ENCODE results near the gene CCDC15. TPM values are rescaled to one million over a fixed set of nuclear protein-coding genes. Genes with fewer than 3 reads are reported as not detected.

Gene CCDC15
- total and polyA plus RNA-seq, 2 of the 13 experiments (the other 11 are each of a cell fraction or from before 2014, with no cell fraction given): 2.2 to 4.6 TPM

DNA sequence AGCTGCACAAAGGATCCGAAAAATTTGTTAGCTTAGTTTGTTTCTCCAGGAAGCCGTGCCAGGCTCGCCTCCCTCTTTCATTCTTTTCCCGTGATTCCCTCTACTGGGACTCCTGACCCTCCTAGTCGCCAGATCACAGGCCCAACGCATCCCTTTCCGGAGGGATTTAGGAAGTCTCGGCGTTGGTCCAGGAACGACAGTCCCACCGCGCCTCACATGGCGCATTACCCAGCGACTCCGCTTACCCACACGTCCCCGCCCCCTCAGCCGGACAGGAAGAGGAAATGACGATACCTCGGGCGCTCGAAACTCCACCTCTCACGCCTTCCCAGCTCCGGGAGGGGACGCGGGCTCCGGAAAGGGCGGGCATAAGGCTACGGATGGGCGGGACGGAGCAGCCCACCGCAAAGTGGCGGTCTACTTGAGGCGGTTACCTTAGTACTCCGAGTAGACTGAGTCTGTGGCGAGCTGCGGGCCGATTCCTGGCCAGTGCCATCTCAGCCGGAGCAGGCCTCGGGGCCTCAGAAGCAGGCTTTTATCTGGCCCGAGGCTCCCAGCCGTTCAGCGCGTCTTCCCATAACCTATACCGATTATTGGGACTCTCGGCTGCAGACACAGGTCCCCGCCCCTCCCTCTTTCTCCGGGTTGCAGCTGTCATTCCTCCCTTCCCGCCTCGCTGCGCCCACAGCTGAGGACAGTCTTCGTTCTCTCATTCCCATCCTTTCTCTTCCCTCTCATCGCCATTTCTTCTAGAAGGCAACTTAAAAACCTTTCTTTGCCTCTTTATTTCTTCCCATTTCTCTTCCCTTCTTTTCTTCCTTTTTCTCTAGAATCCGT lies at the start of gene CCDC15 (continued):
- TF ChIP-seq FOSL2 (CRISPR knock-in tag; IDR thresholded peaks at IDR 0.05): peak; percentile 39
- peak; percentile 91 for TF ChIP-seq MYC (CRISPR knock-in tag; IDR thresholded peaks at IDR 0.05; ENCODE audit: borderline replicate concordance)
- TF ChIP-seq ZNF747 (CRISPR knock-in tag; IDR thresholded peaks at IDR 0.05; ENCODE audit: borderline replicate concordance): peak; percentile 78
- TF ChIP-seq ZFP41 (CRISPR knock-in tag; IDR thresholded peaks at IDR 0.05; ENCODE audit: borderline replicate concordance): no peak
- TF ChIP-seq NR2C2 (CRISPR knock-in tag; IDR thresholded peaks at IDR 0.05; ENCODE audit: borderline replicate concordance): peak; percentile 53
- peak; percentile 69 for TF ChIP-seq TBX2 (CRISPR knock-in tag; IDR thresholded peaks at IDR 0.05; ENCODE audit: borderline replicate concordance)
- no peak for TF ChIP-seq ZBTB3 (CRISPR knock-in tag; IDR thresholded peaks at IDR 0.05; ENCODE audit: borderline replicate concordance, low read depth)
- TF ChIP-seq GATA4 (IDR thresholded peaks at IDR 0.05; ENCODE audit: borderline replicate concordance, low read depth): peak; percentile 27; the same call in 1 of the 2 replicates
- no peak for TF ChIP-seq ZNF34 (CRISPR knock-in tag; IDR thresholded peaks at IDR 0.05; ENCODE audit: borderline replicate concordance)
- TF ChIP-seq ZFP90 (CRISPR knock-in tag; IDR thresholded peaks at IDR 0.05; ENCODE audit: borderline replicate concordance): 0 out of 2 replicates have a peak, but pooled peaks have one; percentile 69
- TF ChIP-seq KLF6 (CRISPR knock-in tag; IDR thresholded peaks at IDR 0.05): 0 out of 2 replicates have a peak, but pooled peaks have one; percentile 35
- peak; percentile 95 for TF ChIP-seq E2F1 (CRISPR knock-in tag; IDR thresholded peaks at IDR 0.05)
- 0 out of 2 replicates have a peak, but pooled peaks have one; percentile 44 for TF ChIP-seq SNAI1 (CRISPR knock-in tag; IDR thresholded peaks at IDR 0.05; ENCODE audit: borderline replicate concordance)
- TF ChIP-seq, protein P1, sequence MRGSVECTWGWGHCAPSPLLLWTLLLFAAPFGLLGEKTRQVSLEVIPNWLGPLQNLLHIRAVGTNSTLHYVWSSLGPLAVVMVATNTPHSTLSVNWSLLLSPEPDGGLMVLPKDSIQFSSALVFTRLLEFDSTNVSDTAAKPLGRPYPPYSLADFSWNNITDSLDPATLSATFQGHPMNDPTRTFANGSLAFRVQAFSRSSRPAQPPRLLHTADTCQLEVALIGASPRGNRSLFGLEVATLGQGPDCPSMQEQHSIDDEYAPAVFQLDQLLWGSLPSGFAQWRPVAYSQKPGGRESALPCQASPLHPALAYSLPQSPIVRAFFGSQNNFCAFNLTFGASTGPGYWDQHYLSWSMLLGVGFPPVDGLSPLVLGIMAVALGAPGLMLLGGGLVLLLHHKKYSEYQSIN (CRISPR knock-in tag; IDR thresholded peaks at IDR 0.05; ENCODE audit: borderline replicate concordance): no peak
- TF ChIP-seq ZNF224 (CRISPR knock-in tag; IDR thresholded peaks at IDR 0.05): peak; percentile 46; the same call in 1 of the 2 replicates
- TF ChIP-seq ZNF136 (CRISPR knock-in tag; IDR thresholded peaks at IDR 0.05; ENCODE audit: low read depth): no peak
- TF ChIP-seq GMEB1 (CRISPR knock-in tag; IDR thresholded peaks at IDR 0.05; ENCODE audit: borderline replicate concordance): peak; percentile 89
- 0 out of 2 replicates have a peak, but pooled peaks have one; percentile 64 for TF ChIP-seq SMAD9 (CRISPR knock-in tag; IDR thresholded peaks at IDR 0.05)
- TF ChIP-seq, protein P2, sequence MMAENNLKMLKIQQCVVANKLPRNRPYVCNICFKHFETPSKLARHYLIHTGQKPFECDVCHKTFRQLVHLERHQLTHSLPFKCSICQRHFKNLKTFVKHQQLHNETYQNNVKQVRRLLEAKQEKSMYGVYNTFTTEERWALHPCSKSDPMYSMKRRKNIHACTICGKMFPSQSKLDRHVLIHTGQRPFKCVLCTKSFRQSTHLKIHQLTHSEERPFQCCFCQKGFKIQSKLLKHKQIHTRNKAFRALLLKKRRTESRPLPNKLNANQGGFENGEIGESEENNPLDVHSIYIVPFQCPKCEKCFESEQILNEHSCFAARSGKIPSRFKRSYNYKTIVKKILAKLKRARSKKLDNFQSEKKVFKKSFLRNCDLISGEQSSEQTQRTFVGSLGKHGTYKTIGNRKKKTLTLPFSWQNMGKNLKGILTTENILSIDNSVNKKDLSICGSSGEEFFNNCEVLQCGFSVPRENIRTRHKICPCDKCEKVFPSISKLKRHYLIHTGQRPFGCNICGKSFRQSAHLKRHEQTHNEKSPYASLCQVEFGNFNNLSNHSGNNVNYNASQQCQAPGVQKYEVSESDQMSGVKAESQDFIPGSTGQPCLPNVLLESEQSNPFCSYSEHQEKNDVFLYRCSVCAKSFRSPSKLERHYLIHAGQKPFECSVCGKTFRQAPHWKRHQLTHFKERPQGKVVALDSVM (CRISPR knock-in tag; IDR thresholded peaks at IDR 0.05): no peak

Data from HepG2 (cell line).